Measurements from ENCODE around the gene CSF1R. TPM values are rescaled to one million over a fixed set of nuclear protein-coding genes. Genes with fewer than 3 reads are reported as not detected.

Gene CSF1R
- total RNA-seq, 1 donor from 2014 or later = 2.7 TPM

- no peak for ATAC-seq
These were observed 16.4 kb downstream of the CSF1R start for GRCh38 chr5:150069672-150070627.

GRCh38 chr5:150068961-150069645 lies 17.3 kb downstream of the CSF1R start:
- ATAC-seq = no peak

- ATAC-seq = peak; percentile 9
These were observed 17.9 kb downstream of the CSF1R start for GRCh38 chr5:150068472-150068871.

GRCh38 chr5:150068071-150068470 lies 18.3 kb downstream of the CSF1R start:
- ATAC-seq = no peak

DNA sequence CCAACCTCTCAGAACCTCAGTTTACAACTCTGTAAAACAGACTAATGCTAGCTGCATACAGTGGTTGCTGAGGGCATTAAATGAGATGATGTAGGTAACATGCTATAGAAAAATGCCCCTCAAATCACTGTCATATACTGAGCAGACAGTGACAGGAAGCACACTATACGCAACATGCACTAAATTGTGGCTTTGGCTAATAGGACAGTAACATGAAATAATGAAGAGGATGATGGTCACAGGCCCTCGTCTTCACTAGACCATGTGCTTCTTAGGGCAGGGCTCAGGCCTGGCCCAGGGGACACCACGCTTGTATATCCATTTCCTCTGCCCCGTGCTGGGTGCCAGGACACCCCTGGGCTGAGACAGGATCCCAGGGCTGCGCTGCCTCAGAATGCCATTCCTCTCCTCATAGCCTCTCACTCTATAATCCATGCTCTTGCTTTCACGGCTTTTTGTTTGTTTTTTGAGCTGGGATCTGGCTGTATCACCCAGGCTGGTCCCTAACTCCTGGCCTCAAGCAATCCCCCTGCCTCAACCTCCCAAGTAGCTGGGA lies 18.9 kb downstream of the CSF1R start:
- ATAC-seq = no peak

DNA sequence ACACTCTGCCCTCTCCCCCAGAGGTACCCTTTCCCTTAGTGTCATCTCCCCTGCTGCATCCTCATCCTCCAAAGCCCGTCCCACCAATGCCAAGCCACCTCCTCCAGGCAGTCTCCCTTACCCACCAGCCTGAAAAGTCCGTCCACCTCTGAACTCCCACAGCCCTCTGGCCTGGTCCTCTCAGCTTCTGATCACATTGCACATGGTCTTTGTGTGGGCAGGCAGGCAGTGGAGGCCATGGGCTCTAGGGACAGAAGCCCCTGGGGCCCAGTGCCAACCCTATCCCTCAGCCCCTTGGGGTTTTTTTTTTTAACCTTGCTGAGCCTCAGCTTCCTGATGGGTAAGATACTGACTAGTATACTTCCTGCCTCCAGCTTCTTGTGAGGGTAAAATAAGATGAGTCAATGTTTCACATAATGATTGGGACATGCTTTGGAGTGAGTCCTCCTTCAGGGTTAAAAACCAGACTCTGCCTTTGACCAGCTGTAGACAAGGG lies 19.4 kb downstream of the CSF1R start:
- peak; percentile 22 for ATAC-seq

- no peak for ATAC-seq
These were observed 19.9 kb downstream of the CSF1R start for GRCh38 chr5:150066436-150066835.

GRCh38 chr5:150065886-150066285 lies 20.5 kb downstream of the CSF1R start:
- ATAC-seq = no peak

DNA sequence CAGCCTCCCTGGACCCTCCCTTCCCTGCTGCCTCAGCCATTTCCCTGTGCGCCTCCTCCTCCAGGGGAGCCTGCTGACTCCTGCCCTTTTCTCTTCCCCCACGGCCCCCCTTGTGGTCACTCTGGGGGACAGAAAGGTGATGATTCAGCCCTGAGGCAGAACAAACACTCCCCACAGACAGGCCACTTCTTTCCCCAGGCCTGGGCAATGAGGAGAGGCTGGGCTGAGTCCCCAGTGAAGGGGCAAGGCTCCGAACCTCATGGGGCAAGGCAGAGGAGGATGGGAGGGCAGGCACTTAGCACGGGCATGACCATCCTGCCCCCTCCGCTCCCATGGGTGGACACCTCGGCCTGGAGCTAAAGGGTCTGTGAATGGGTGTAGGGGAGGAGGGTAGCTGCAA lies 21.0 kb downstream of the CSF1R start:
- ATAC-seq = no peak

GRCh38 chr5:150064681-150065220 lies 21.6 kb downstream of the CSF1R start:
- no peak for ATAC-seq

GRCh38 chr5:150063638-150064037 lies 22.7 kb downstream of the CSF1R start:
- ATAC-seq = no peak

- no peak for ATAC-seq
These were observed 24.0 kb downstream of the CSF1R start for GRCh38 chr5:150062216-150062922.

DNA sequence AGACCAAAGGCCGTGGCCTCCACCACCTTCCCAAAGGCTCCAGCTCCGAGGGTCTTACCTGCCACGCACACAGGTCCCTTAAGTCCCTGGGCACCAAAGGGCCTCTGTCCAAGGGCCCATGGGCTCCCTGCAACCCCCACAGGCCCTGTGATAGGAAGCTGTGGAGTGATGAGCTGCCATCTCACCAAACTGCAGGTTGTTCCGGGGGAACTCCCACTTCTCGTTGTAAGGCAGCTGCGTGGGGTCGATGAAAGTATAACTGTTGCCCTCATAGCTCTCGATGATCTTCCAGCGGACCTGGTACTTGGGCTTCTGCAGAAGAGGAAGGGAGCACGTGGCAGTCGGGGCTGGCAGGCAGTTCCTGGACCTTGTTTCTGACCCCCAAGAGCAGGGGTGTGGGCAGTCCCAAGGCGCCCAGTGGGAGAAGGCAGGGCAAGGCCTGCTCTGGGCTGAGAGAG lies 24.8 kb downstream of the CSF1R start:
- no peak for ATAC-seq

DNA sequence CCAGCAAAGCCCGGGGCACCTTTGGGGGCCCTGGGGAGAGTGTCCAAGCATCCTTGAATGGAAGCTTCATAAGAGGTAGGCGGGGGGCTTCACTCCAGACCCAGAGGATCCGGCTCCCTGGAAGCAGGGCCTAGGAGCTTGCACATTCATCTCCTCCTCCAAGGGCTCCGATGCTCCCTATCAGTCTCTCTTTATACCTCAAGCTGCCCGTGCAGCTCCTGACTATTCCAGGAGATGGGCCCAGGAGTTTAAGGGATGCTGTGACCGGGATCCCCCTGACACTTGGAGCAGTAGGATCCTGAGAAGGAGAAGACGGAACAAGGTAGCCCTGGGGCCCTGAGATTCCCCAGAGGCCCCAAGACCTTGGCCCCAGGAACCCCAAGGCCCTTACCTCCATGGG lies 25.9 kb downstream of the CSF1R start:
- no peak for ATAC-seq

DNA sequence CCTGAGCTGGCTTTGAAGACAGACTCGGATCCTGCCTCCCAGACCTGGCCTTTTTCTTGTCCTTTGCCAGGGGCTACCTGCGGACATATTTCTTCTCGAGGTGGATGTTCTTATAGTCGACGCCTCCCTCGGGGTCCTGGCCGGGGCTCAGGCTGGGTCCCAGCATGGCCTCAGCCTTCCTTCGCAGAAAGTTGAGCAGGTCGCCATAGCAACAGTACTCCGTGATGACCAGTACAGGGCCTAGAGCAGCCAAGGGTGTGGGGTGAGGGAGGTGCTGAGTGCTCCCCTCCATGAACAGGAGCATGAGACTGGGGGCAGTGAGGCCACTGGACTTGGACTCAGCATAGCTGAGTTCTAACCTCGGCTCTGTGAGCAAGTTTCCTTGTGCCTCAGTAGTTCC lies 26.7 kb downstream of the CSF1R start:
- ATAC-seq = no peak

GRCh38 chr5:150058480-150059126 lies 27.8 kb downstream of the CSF1R start:
- ATAC-seq = peak; percentile 67

- ATAC-seq = no peak
These were observed 28.4 kb downstream of the CSF1R start for GRCh38 chr5:150057996-150058395.

DNA sequence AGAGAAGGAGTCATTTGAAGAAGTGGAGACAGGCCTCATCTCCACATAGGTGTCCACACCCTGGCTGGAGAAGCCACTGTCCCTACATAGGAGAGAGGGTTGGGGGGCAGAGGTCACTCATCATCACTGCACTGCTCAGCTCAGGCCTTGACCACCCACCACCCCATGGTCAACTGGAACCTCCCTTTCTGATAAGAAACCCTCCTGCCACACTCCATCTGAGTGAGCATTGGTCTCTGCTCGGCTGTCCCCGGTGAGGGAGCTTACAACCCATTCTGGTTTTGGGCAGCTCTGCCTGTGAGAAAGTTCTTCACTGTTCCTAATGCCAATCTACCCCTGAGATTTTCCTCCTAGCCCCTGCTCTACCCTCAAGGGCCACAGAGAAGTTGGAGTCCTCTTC lies 28.8 kb downstream of the CSF1R start:
- no peak for ATAC-seq

- no peak for ATAC-seq
These were observed 29.3 kb downstream of the CSF1R start for GRCh38 chr5:150057052-150057451.

- no peak for ATAC-seq
These were observed 30.3 kb downstream of the CSF1R start for GRCh38 chr5:150056075-150056443.

- ATAC-seq = no peak
These were observed 30.9 kb downstream of the CSF1R start for GRCh38 chr5:150055326-150056074.
